PC-9 (cell line): ENCODE measurements around the gene CDIPT.

Source experiments
- CTCF ChIP-seq: fragments of 200-600 bp; sonication (generic); conservative IDR thresholded peaks from 2 replicates; pipeline ENCODE4 v1.6.1; 2017; ENCODE audit warnings: mixed run types, antibody characterized with exemption, mild to moderate bottlenecking, moderate library complexity
- EZH2 ChIP-seq: fragments of 200-600 bp; sonication (generic); IDR thresholded peaks from 2 replicates; pipeline ENCODE4 v1.8.0; 2017; ENCODE audit warnings: antibody characterized with exemption, low read depth

- no peak for TF ChIP-seq CTCF
- TF ChIP-seq EZH2, result no peak
Observed at GRCh38 chr16:29837841-29838240, 25.2 kb downstream of the CDIPT start.
